ENCODE measurements around the gene PIP5K1C. TPM values are rescaled to one million over a fixed set of nuclear protein-coding genes. Genes with fewer than 3 reads are reported as not detected.

PIP5K1C gene
- total and polyA plus RNA-seq, 9 of the 15 experiments (the other 6 are each of a cell fraction or from before 2014, with no cell fraction given) = 0.38 to 22.1 (median 4.1) TPM

DNA sequence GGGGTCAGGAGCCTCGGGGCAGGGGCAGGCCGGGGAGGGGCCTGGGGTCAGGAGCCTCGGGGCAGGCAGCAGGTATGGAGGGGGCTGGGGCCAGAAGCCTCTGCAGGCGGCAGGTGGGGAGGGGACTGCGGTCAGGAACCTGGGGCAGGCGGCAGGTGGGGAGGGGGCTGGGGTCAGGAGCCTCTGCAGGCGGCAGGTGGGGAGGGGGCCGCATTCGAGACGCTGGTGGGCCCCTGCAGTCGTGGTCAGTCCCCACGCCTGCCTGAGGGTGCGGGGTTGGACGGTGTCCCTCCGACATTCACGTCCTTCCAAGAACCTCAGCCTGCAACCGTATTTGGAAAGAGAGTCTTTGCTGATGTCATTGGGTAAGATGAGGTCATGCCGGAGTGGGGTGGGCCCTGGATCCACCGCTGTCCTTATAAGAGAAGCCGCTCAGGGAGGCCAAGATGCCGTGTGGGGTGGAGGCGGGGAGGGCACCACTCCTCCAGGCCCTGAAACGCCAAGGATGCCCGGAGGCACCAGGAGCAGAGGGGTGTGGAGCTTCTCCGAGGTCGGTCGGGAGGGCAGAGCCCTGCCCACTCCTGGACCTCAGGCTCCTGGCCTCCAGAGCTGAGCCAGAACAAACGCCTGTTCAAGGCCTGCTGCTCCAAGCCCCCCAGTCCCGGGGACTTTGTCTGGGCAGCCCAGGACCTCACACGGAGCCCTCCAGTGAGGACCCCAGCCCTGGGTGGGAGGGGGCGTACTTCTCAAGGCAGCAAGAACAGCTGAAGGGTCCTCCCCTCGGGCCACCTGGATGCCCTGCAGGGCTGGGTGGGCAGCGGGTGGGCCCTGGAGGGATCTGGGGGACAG is 30.1 kb downstream of the PIP5K1C start (continued):
- 0 out of 2 replicates have a peak, but pooled peaks have one; percentile 30 for TF ChIP-seq XRCC5 (IDR thresholded peaks at IDR 0.05; ENCODE audit: low read depth, low read length)
- TF ChIP-seq CTBP1 (IDR thresholded peaks at IDR 0.05; ENCODE audit: borderline replicate concordance) = peak; percentile 24; the same call in 1 of the 2 replicates
- peak; percentile 21; the same call in 1 of the 2 replicates for TF ChIP-seq MBD2 (IDR thresholded peaks at IDR 0.05; ENCODE audit: borderline replicate concordance, low read depth)
- TF ChIP-seq NR4A1 (CRISPR knock-in tag; IDR thresholded peaks at IDR 0.05) = no peak
- 0 out of 2 replicates have a peak, but pooled peaks have one; percentile 32 for TF ChIP-seq NR4A1 (tag; IDR thresholded peaks at IDR 0.05)
- TF ChIP-seq, protein P1, sequence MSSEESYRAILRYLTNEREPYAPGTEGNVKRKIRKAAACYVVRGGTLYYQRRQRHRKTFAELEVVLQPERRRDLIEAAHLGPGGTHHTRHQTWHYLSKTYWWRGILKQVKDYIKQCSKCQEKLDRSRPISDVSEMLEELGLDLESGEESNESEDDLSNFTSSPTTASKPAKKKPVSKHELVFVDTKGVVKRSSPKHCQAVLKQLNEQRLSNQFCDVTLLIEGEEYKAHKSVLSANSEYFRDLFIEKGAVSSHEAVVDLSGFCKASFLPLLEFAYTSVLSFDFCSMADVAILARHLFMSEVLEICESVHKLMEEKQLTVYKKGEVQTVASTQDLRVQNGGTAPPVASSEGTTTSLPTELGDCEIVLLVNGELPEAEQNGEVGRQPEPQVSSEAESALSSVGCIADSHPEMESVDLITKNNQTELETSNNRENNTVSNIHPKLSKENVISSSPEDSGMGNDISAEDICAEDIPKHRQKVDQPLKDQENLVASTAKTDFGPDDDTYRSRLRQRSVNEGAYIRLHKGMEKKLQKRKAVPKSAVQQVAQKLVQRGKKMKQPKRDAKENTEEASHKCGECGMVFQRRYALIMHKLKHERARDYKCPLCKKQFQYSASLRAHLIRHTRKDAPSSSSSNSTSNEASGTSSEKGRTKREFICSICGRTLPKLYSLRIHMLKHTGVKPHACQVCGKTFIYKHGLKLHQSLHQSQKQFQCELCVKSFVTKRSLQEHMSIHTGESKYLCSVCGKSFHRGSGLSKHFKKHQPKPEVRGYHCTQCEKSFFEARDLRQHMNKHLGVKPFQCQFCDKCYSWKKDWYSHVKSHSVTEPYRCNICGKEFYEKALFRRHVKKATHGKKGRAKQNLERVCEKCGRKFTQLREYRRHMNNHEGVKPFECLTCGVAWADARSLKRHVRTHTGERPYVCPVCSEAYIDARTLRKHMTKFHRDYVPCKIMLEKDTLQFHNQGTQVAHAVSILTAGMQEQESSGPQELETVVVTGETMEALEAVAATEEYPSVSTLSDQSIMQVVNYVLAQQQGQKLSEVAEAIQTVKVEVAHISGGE (CRISPR knock-in tag; IDR thresholded peaks at IDR 0.05) = peak in 1 of 3 experiments; percentile 10; a peak in 1 of 6 replicates
- TF ChIP-seq RB1 (IDR thresholded peaks at IDR 0.05; ENCODE audit: low read depth) = 0 out of 2 replicates have a peak, but pooled peaks have one; percentile 6
- TF ChIP-seq ZBTB7A (IDR thresholded peaks at IDR 0.05; ENCODE audit: borderline replicate concordance, control insufficient read depth, low read depth, low read length) = peak; percentile 68; the same call in 1 of the 2 replicates
- TF ChIP-seq SLC30A9 (CRISPR knock-in tag; IDR thresholded peaks at IDR 0.05) = no peak
- TF ChIP-seq PHF8 (IDR thresholded peaks at IDR 0.05; ENCODE audit: borderline replicate concordance, low read length) = peak; percentile 59; the same call in 1 of the 2 replicates
- TF ChIP-seq JUNB (CRISPR knock-in tag; conservative IDR thresholded peaks at IDR 0.05) = 0 out of 2 replicates have a peak, but pooled peaks have one; percentile 40
- TF ChIP-seq, protein P2, sequence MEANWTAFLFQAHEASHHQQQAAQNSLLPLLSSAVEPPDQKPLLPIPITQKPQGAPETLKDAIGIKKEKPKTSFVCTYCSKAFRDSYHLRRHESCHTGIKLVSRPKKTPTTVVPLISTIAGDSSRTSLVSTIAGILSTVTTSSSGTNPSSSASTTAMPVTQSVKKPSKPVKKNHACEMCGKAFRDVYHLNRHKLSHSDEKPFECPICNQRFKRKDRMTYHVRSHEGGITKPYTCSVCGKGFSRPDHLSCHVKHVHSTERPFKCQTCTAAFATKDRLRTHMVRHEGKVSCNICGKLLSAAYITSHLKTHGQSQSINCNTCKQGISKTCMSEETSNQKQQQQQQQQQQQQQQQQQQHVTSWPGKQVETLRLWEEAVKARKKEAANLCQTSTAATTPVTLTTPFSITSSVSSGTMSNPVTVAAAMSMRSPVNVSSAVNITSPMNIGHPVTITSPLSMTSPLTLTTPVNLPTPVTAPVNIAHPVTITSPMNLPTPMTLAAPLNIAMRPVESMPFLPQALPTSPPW (CRISPR knock-in tag; IDR thresholded peaks at IDR 0.05) = peak; percentile 94
- peak; percentile 38 for TF ChIP-seq FOSL1 (tag; conservative IDR thresholded peaks at IDR 0.05)
- peak; percentile 91 for TF ChIP-seq CREB1 (IDR thresholded peaks at IDR 0.05)
- TF ChIP-seq CREB1 (CRISPR knock-in tag; IDR thresholded peaks at IDR 0.05) = peak; percentile 75
- TF ChIP-seq, protein P3, sequence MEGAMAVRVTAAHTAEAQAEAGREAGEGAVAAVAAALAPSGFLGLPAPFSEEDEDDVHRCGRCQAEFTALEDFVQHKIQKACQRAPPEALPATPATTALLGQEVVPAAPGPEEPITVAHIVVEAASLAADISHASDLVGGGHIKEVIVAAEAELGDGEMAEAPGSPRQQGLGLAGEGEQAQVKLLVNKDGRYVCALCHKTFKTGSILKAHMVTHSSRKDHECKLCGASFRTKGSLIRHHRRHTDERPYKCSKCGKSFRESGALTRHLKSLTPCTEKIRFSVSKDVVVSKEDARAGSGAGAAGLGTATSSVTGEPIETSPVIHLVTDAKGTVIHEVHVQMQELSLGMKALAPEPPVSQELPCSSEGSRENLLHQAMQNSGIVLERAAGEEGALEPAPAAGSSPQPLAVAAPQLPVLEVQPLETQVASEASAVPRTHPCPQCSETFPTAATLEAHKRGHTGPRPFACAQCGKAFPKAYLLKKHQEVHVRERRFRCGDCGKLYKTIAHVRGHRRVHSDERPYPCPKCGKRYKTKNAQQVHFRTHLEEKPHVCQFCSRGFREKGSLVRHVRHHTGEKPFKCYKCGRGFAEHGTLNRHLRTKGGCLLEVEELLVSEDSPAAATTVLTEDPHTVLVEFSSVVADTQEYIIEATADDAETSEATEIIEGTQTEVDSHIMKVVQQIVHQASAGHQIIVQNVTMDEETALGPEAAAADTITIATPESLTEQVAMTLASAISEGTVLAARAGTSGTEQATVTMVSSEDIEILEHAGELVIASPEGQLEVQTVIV (CRISPR knock-in tag; IDR thresholded peaks at IDR 0.05; ENCODE audit: borderline replicate concordance) = no peak
- TF ChIP-seq ATF1 (CRISPR knock-in tag; IDR thresholded peaks at IDR 0.05) = no peak
- TF ChIP-seq ATF1 (tag; IDR thresholded peaks at IDR 0.05) = peak; percentile 89
- TF ChIP-seq, protein P4, sequence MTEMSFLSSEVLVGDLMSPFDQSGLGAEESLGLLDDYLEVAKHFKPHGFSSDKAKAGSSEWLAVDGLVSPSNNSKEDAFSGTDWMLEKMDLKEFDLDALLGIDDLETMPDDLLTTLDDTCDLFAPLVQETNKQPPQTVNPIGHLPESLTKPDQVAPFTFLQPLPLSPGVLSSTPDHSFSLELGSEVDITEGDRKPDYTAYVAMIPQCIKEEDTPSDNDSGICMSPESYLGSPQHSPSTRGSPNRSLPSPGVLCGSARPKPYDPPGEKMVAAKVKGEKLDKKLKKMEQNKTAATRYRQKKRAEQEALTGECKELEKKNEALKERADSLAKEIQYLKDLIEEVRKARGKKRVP (CRISPR knock-in tag; IDR thresholded peaks at IDR 0.05) = no peak
